GM12872 (cell line): ENCODE data around the gene S100A1.

Experiments used
- CTCF ChIP-seq: IDR thresholded peaks from 3 replicates; pipeline ENCODE4 v1.5.1; 2011; ENCODE audit warnings: low read depth, mild to moderate bottlenecking, low read length, moderate library complexity; ENCODE audit not compliant: insufficient read depth

Gene S100A1

GRCh38 chr1:153677718-153678518, 49.7 kb downstream of the S100A1 start:
- TF ChIP-seq CTCF = peak; percentile 98

GRCh38 chr1:153678519-153679336, 50.5 kb downstream of the S100A1 start, which contains the start of gene NPR1:
NPR1 (plus strand) TSS chr1:153678688; CDS start chr1:153679109, 421 bp downstream.
- TF ChIP-seq CTCF = 0 out of 3 replicates have a peak, but pooled peaks have one; percentile 8

GRCh38 chr1:153679337-153680119, 51.3 kb downstream of the S100A1 start:
- TF ChIP-seq CTCF = peak; percentile 34; the same call in 2 of the 3 replicates

GRCh38 chr1:153680120-153680403, 51.8 kb downstream of the S100A1 start:
- TF ChIP-seq CTCF = no peak
